ENCODE data around the gene CEP350.

The CEP350 gene, protein sequence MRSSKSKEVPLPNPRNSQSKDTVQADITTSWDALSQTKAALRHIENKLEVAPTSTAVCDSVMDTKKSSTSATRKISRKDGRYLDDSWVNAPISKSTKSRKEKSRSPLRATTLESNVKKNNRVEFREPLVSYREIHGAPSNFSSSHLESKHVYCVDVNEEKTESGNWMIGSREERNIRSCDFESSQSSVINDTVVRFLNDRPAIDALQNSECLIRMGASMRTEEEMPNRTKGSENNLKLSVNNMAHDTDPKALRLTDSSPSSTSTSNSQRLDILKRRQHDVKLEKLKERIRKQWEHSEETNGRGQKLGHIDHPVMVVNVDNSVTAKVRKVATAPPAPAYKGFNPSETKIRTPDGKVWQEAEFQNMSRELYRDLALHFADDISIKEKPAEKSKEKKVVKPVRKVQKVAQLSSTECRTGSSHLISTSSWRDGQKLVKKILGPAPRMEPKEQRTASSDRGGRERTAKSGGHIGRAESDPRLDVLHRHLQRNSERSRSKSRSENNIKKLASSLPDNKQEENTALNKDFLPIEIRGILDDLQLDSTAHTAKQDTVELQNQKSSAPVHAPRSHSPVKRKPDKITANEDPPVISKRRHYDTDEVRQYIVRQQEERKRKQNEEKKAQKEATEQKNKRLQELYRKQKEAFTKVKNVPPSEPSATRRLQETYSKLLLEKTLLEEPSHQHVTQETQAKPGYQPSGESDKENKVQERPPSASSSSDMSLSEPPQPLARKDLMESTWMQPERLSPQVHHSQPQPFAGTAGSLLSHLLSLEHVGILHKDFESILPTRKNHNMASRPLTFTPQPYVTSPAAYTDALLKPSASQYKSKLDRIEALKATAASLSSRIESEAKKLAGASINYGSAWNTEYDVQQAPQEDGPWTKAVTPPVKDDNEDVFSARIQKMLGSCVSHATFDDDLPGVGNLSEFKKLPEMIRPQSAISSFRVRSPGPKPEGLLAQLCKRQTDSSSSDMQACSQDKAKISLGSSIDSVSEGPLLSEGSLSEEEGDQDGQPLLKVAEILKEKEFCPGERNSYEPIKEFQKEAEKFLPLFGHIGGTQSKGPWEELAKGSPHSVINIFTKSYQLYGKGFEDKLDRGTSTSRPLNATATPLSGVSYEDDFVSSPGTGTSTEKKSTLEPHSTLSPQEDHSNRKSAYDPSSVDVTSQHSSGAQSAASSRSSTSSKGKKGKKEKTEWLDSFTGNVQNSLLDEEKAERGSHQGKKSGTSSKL (N-terminal part only)

GRCh38 chr1:179954493-179955286, at the start of gene CEP350:
TSS of gene CEP350 (plus strand) at chr1:179954810. CDS start at chr1:179986182, 31,372 bp downstream.
- DNase-seq (ENCODE audit: extremely low read depth in 1 of 2, low read depth in 1 of 2): peak; percentile 90 to 97

- DNase-seq (ENCODE audit: extremely low read depth in 1 of 2, low read depth in 1 of 2): no peak
Observed at GRCh38 chr1:179910934-179911333, 43.7 kb upstream of the CEP350 start.

DNA sequence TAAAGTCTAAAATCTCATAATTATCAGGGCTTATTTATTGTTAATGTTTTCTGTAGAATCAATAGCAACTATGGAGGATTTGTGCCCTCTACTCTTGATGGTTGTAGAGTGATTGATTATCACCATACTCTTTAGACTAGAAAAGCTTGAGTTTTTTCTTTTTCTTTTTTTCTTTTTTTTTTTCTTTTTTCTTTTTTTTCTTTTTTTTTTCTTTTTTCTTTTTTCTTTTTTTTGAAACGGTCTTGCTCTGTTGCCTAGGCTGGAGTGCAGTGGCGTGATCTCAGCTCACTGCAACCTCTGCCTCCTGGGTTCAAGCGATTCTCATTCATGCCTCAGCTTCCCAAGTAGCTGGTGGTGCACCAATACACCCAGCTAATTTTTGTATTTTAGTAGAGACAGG, 42.8 kb upstream of the CEP350 start:
- DNase-seq (ENCODE audit: extremely low read depth in 1 of 2, low read depth in 1 of 2): no peak

DNA sequence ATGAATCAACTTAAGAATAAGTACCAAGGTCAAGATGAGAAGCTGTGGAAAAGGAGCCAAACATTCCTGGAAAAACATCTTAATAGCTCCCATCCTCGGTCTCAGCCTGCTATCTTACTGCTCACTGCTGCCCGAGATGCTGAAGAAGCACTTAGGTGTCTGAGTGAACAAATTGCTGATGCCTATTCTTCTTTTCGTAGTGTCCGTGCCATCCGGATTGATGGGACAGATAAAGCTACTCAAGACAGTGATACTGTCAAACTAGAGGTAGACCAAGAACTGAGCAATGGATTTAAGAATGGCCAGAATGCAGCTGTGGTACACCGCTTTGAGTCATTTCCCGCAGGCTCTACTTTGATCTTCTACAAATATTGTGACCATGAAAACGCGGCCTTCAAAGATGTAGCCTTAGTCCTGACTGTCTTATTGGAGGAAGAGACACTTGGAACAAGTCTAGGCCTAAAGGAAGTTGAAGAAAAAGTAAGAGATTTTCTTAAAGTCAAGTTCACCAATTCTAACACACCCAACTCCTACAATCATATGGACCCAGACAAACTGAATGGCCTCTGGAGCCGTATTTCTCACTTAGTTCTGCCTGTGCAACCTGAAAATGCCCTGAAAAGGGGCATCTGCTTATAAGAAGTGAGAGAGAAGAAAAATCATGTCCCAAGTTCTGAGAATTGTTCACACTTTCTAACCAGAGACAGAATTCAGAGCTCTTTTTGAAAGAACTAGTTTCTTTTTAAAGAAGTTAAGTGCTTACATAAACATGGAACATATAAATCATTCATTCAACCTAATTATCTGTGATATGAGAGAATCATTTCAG, 36.8 kb upstream of the CEP350 start:
- no peak for DNase-seq (ENCODE audit: extremely low read depth in 1 of 2, low read depth in 1 of 2)

DNA sequence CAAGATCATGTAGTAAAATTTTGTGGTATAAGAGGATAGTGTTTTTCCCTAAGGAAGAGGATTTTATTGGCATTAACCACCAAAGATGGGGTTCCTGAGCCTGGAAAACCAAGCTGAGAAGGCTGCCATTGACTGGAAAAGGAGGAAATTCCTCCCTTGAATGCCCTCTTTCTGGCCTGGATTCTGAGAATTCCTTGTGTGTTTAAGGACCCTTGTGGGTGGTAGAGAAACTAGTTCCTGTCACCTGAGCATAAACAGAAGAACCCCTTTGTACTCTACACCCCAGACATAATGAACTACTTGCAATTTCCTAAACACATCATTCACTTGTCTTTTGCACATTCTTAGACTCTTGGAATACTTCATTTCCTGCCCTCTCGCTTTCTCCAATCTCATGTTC, 33.1 kb upstream of the CEP350 start:
- DNase-seq (ENCODE audit: extremely low read depth in 1 of 2, low read depth in 1 of 2): no peak

GRCh38 chr1:179921981-179922872, 32.4 kb upstream of the CEP350 start:
- no peak for DNase-seq (ENCODE audit: extremely low read depth in 1 of 2, low read depth in 1 of 2)

GRCh38 chr1:179923029-179923428, 31.6 kb upstream of the CEP350 start:
- DNase-seq (ENCODE audit: extremely low read depth in 1 of 2, low read depth in 1 of 2): no peak

GRCh38 chr1:179924268-179924667, 30.3 kb upstream of the CEP350 start:
- no peak for DNase-seq (ENCODE audit: extremely low read depth in 1 of 2, low read depth in 1 of 2)

- DNase-seq (ENCODE audit: extremely low read depth in 1 of 2, low read depth in 1 of 2): no peak
Observed at GRCh38 chr1:179925302-179925701, 29.3 kb upstream of the CEP350 start.

- DNase-seq (ENCODE audit: extremely low read depth in 1 of 2, low read depth in 1 of 2): no peak
Observed at GRCh38 chr1:179925922-179926849, 28.4 kb upstream of the CEP350 start.

DNA sequence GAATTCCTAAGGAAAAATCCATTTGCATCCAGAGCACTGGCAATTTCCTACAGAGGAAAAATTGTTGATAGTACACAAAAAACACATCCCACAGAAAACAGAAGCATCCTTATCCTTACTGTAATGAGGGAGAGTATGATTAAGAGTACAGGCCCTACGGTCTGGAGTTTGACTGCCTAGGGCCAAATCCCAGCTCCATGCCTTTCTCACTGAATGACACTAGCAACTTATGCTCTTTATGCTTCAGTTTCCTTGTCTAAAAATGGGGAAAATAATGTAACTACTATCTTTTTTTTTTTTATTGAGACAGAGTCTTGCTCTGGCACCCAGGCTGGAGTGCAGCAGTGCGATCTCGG, 27.8 kb upstream of the CEP350 start:
- no peak for DNase-seq (ENCODE audit: extremely low read depth in 1 of 2, low read depth in 1 of 2)

DNA sequence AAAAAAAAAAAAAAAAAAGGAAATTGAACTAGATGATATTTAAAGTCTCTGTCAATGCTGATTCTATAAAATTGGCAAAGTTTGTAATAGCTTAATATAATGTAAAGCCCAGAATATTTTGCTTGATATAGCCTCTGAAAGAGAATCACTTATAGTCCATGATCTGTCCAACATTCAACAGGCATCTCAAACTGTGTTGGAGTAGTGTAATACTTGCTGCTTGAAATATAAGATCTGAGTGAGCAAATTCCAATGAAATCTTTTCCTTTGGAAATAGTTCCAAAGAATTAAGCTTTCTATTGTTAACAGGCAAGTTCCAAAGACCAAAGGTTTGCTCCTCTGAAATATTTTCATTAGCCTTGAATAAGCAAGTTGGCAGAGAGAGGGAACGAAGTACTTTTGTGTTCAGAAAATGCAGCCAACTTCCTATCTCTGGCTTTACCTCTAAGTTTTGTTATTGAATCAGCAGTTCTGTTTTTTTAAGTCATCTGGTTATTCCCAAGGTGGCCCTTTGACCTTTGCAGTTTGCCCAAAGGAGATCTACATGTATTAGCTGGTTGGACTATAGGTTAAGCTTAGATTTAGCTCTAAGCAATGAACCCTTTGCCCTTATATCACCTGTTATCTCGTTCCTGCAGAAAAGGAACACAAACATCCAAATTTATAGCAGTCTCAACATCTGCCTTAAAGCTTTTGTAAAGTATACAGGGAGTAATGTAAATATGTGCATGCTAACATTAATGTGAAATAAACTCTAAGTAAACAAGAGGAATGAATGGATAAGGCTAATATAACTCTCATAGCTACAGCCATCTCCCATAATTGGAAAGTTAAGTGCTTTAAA, 24.4 kb upstream of the CEP350 start:
- DNase-seq (ENCODE audit: extremely low read depth in 1 of 2, low read depth in 1 of 2): no peak

DNA sequence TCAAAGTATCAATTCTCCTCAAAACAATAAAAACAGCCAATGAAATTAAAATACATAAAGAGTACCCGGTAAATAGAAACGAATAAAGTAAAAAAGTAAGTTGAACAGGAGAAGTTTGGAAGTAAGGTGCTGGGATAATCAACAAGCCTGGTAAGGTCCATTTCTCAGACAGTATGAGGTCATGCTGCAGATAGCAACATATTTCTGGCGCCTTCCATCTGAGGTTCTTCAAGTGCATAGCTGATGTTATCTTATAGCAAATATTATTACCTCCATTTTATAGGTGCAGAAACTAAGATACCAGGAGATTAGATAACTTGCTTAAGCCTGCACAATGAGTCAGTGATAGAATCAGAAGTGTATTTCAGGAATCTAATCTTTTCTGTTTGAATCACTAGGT, 23.7 kb upstream of the CEP350 start:
- no peak for DNase-seq (ENCODE audit: extremely low read depth in 1 of 2, low read depth in 1 of 2)

DNA sequence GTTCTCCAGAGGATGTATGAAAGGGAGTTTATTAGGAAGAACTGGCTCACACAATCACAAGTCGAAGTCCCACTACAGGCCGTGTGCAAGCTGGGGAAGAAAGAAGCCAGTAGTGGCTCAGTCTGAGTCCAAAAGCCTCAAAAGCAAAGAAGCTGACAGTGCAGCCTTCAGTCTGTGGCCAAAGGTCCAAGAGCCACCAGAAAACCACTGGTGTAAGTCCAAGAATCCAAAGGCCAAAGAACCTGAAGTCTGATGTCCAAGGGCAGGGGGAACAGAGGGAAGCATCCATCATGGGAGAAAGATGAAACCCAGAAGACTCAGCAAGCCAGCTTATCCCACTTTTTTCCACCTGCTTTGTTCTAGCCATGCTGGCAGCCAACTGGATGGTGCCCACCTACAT, 21.4 kb upstream of the CEP350 start:
- DNase-seq (ENCODE audit: extremely low read depth in 1 of 2, low read depth in 1 of 2): no peak

DNA sequence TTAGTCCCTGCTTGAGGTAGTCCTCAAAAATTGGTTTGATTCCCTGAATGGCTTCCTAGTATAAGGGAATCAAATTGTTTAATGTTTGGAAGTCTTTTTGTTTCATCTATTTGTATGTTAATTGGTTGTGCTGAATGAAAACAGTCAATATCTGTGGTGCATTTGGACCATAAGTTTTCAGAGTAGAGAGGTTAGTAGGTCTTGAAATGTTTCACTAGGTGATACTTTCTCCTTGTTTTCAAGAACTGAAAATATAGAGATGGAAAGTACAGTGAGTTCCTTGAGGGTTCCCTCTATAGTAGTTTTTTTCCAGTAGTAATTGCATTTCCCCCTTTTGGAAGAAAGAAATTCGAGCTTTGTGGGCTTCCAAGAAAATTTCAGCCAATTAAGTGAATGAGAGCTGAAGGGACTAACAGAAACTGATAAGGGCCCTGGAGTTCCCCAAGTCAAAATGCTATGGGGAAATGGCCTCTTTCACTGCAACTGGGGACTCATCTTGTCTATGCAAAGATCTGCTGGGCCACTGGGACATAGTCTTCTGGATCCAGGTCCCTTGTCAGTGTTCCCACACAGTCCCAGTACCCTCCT, 18.6 kb upstream of the CEP350 start:
- DNase-seq (ENCODE audit: extremely low read depth in 1 of 2, low read depth in 1 of 2): no peak

DNA sequence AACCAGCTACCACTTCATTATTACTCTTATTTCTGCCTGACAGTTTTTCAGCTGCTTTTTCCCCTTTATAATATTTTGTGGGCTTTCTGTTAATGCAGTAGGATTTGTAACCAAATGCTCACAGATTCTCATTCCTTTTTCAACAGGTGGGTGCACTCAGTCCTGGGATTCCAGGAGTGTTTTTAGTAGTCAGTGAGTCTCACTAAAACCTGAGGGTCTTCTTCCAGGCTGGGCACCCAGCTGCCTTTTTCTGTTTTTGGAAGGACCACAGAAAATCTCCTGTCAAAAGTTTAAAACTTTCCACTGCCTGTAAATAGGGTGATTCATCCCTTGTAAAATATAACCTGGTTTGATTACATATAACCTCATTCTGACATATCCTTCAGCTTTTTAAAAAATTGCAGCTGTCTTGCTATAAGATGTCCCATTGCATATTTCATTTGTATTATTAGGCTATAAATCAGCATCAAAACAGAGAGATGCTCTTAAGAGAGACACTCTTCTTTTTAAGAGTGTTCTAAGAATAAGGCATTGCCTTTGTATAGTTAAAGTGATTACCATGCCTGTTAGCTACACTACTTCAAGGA, 16.8 kb upstream of the CEP350 start:
- no peak for DNase-seq (ENCODE audit: extremely low read depth in 1 of 2, low read depth in 1 of 2)
